HG03442 (cell line): Measurements from ENCODE around the gene CERKL.

ENCODE experiments used
- ATAC-seq: cut with Tn5 transposase; IDR thresholded peaks from one replicate; pipeline ENCODE4 v1.9.1; 2021; ENCODE audit warnings: mild to moderate bottlenecking, moderate library complexity; ENCODE audit not compliant: unreplicated experiment

Gene CERKL

DNA sequence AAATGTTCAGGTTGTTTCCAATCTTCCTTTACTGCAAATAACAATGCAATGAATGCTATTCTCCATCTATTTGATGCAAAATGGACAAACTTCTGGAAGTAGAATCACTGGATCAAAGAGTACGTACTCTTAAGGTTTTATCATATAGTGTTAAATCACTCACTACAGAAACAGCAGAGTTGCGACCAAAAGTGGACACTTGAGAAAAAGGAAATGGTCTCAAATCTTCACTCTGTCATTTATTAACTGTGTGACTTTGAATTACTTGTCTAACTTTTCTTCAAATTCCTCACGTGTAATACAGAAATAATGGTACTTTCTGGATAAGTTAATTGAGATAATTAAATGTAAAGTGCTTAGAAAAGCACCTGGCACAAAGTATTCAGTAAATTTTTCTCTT is 78.1 kb downstream of the CERKL start:
- no peak for ATAC-seq

DNA sequence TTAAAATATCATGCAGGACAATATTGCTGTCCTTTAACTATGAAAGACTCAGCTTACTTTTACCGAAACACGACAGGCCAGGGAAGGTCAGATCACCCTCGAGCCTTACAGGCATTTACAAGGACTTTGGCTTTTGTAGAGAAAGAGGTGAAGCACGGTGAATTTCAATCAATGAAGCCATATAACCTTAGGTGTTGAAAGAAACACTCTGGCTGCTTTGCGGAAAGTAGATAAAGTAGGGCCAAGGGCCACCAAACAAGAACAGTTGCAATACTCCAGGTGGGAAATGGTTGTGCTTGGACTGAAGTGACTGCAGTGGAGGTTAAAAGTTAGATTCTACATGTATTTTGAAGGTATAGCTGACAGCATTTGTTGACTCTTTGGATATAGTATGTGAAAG is 80.5 kb downstream of the CERKL start:
- no peak for ATAC-seq

DNA sequence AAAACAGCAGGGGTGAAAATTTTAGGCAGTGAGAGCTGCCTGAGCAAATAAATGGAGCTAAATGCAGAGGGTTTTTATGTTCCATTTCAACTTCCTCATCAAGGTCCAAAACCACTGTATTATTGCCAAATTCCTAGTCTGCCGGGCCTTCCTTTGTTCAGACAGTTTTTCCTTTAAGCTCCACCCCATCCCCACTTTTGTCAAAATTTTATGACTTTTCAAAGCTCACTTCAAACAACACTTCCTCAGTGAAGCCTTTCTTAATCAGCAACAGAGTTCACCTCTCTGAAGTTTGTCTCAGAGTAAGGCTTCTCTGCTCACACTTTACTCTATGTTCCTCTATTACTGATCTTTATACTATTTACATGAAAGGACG is 81.3 kb downstream of the CERKL start:
- no peak for ATAC-seq

DNA sequence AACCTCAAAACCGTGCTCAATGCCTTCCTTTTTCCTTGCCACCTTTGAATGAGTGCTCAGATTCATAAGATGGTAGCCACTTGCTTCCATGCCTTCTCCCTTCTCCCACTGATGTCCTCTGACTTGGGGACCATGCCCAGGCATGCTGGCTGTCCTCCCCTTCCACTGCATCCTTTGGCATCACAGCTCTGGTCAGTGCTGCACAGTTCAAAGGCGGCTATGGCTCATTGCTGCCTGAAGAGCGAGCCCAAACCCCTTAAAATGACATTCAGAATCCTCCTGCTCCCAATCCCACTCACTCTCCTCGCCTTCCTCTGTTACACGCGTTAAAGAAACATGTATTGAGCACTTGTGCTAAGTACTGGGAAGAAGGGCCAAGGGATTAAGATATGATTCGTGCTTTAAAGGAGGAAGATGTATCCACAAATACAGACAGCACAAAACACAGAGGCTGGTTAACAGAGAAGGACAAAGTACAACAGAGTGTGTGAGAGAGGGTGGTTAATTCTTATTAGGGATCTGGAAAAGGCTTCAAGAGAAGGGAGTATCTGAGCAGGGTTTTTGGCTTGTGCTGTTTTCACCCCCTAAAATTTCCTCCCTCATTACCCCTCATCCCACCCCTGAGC is 81.8 kb downstream of the CERKL start:
- ATAC-seq: no peak

DNA sequence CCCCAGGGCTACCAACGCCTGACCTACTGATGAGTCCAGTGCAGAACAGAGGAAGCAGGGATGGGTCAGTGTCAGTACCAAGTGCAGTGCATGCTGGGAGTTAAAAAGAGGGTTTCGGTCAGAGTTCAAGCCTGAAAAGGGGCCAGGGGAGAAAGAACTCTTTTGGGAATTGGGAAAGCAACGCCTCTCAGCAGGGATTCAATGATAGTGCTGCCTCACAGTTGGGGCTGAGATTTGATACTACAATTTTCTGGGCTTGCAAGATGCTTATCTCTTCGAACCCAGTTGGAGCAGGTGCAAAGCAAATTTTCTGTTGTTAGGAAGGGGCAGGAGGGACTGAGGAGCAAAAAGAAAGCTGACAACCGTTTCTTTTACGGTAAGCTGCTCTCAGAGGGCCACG is 82.6 kb downstream of the CERKL start:
- ATAC-seq: no peak

DNA sequence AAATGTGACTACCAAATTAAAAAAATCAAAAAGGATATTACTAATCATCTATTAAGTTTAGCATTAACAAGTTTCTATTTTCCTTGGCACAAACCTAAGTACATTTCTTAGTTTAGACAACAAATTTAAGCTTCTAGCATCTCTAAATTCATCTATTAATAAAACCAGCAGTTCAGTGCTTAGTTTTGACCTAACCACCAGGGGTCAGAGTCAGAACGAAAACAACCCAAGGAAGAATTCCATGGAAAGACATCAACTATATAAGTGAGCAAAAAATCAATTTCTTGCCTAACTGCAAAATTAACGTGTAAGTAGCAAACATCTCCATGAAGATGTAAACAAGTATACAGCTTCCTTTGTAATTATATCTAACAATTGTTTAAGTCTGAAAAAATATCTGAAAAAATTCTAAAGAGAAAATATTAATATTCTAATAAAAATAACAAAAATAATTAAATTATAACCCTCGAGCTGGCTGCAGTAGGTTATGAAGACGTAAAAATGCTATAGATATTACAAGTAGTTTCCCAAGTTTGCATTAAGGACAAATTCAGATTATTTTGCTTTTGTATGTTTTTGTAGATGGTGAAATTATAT is 83.7 kb downstream of the CERKL start:
- ATAC-seq: no peak

DNA sequence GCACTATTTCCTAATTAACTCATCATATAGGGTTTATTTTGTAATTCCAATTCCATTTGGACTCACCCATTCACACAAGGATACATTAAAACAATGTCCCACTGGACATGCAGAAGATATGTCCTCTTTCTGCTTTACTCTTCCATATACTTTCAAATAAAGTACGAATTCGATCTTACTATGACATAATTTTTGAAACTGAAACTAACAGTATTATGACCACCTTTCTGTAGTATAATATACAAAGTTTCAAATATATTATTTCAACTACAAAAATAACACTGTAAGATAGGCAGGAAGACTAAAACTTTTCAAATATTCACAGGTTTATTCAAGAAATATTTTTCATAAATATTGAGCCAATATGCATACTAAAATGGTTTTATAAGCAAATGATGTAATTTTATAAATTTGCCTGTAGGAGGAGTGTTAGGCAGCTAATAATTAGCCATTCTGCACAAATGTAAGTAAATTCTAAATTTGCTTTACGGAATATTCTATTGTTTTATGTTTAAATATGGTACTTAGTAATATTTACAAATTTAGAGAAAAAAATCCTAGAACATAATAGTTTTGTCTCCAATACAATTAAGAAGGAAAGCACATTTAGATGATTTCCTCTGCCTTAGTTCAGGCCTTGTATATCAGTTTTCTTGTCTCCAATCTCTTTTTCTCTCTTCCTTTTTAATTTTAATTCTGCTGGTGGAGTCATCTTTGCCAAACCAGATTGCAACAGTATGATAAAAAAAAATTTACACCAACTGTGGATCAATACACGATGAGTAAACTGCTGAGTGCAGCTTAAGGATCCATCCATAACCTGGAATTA is 85.9 kb downstream of the CERKL start:
- ATAC-seq: no peak

DNA sequence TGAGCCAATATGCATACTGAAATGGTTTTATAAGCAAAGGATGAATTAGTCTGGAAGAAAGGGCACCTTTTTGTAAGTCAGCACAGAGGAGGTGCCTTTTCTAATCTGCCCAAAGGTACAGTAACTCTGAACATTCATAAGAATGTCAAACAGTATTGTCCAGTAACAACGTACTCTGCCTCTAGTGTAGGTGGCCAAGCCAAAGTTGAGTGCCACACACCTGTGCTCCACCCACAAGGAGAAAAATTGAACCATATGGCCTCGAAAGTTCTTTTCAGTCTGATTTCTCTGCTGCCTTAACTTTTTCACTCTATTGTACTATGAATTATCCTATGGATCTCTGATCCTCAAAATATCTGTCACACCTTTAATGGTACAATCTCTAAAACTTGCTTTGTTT is 86.8 kb downstream of the CERKL start:
- no peak for ATAC-seq

DNA sequence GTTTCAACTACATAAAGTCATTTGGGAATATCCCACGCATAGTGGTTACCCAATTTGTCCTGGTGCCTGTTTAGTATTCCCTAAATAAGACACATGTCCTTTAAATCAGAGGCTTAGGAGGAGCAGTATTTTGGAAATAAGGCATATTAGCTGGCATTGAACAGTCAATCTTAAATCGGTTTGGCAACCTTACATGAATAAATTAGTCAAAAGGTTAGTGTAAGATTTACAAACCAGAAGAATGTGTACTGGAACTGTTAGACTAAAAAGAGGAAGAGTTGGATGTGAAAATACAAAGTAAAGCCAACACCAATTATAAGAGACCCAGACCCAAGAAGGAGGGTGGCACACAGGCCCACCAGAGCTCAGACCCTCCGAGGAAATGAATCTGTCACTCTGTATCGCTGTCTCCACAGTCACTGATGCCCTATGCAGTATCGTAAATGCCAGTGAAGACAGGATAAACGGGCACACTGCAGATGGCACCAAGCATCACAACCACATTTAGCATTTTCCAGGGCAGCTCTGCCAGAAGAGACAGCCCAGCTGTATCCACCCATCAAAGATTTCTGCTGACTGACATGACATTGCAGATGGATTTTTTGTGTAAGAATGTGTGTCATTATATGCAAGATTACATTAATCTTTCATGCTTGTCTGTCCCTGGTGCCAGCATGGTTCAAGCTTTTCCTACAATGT is 90.4 kb downstream of the CERKL start:
- no peak for ATAC-seq

DNA sequence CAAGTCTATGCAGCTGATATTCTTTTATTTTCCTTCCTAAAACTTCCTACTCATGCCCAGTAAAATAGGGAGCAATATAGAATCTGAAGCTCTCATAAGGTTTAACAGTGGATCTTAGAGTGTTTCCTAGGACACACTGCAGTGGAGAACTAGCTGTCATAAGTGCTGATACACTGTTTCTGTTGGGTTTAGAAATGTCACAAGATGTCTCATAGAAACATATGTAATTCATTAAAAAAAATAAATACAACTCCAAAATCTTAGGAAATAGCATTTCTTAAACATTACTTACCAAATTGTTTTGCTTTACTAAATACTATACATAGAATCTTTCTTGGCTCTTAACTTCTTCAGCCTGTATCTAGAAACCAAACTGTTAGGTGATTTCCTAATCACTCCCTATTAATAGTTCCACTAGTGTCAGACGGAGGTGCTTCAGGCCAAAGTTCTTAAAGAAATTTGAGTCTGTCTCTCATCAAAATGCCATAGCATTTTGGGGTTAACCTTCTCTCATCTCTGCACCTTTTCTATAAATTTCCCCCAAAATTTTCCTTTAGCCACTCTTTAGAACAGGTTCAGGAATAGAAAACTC is 93.7 kb downstream of the CERKL start:
- ATAC-seq: peak; percentile 42

DNA sequence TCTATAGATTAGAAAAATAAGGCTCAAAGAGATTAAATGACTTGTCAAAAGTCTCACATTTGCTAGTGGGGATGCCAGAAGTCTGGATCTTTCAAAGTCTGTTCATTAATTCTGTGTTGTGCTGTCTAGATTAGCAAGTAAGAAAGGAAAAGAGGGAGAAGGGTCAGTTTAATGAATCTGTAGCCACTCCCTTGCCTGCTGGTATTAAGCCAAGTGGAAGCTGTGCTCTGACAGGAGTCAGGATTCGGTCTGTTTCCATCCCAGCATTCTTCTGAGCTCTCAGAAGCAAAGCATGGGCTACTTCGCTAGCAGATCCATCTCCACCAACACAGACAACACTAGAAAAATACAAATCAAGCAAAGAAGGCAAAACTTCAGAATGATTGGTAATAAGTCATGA is 98.5 kb downstream of the CERKL start:
- no peak for ATAC-seq

DNA sequence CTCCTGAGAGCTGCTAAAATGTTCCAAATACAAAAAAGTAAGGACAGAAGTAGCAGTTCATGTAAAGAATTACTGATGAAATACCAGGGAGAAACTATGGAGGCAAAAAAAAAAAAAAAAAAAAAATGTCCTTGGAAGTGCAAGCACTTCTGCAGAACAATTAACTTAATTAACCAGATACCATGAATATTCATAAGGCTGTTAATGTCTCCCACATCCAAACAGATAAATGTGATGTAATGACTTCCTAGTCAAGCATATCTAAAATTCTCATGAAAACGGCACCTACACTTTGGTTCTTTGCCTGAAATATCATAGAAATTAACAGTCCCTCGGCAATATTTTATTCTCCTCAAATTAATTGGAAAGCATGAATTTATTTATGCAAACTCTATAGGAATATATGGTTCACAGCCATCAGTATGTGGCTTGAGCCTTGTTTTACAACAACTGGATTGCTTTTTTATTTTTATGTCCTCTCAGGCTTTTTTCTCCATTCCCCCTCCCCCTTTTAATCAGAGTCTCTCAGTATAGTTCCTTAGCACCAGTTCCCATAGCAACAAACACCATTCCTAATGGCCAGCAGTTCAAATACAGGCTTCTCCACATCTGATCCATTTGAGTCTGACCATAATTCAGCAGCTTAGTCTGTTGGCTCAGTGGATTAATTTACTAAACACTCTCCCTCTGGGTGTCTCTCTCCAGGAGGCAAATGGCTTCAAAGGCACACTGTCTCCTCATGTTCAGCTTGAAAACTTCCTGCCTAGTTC is 102.7 kb downstream of the CERKL start:
- no peak for ATAC-seq

DNA sequence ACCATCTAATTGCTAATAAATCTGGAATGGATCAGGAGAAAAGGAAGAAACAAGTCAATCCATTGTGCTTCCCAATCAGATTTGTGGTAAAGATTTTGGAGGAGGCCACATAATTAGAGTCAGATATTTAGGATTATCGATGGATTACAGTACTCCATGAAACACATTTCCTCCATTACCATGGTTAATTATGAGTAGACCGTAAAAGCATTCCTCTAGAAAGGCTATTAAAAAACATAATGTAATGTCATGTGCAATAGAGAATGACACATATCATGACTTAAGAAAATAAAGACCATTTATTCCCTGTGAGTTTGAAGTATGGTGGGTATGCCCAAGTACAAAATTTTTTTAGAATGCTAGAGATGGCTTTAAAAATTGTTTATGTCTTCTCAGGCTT is 103.7 kb downstream of the CERKL start:
- no peak for ATAC-seq

DNA sequence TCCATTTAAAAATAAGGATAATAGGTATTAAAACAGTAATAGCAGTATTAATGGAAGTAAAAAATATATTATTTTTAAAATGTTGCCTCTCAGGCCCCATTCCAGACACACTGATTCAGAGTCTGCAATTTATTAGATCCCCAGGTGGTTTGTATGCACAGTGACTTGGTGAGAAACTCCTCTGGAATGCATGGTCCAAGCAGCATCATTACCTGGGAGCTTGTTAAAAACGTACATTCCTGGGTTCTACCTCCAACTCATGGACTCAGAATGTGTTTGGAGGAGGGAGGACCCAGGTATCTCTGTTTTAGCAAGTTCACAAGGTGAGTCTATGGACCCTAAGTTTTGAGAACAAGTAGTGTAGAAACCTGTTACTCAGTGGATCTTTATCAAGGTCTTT is 104.1 kb downstream of the CERKL start:
- ATAC-seq: no peak

DNA sequence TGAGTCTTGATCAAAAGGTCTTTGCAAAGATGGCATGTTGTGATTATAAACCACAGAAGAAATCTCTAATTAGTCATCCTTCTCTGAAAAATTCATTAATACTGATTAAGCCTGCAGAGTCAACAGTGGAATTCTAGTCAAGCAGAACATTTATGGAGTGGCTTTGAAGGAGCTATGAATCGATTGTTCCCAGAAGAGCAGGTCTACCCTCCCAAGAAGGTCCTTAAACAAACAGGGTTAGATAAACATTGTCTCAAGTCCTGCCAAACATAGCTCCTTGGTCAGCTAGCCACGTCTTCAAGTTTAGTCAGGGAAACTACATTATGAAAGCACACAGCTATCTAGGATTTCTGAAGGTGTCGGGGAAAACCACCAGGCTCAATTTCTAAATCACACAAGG is 110.8 kb downstream of the CERKL start:
- ATAC-seq: no peak

DNA sequence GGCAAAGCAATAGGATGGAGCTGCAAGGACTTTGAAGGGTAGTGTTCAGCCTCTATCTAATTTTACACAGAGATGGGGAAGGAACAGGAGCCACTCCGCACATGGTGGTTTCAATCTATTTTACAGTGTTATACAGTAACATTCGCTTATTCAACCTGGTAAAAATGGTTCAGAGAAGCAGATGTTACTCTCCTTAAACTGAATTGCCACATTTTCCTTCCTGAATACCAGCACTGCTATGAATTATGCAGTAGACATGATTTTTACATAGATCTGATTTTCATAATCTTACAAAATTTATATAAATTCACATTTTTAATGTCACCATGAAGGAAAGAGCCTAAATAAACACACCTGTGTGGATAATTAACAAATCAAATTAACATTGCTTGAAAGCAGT is 114.7 kb downstream of the CERKL start:
- no peak for ATAC-seq

DNA sequence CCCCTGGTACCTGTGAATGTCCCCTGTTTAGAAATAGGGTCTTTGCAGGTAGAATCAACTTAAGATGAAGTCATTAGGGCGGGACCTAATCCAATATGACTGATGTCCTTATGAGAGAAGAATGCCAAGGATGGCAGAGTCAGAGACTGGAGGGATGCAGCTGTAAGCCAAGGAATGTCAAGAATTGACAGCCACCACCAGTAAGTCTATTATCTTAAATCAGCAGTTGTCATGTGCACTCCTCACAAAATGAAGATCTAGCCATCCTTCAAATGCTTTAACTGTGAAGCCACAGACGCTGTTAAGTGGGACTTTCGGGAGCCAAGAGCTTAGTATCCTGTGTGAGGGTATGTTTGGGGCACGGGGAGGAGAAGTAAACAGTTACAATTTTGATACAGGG is 116.5 kb downstream of the CERKL start:
- no peak for ATAC-seq

DNA sequence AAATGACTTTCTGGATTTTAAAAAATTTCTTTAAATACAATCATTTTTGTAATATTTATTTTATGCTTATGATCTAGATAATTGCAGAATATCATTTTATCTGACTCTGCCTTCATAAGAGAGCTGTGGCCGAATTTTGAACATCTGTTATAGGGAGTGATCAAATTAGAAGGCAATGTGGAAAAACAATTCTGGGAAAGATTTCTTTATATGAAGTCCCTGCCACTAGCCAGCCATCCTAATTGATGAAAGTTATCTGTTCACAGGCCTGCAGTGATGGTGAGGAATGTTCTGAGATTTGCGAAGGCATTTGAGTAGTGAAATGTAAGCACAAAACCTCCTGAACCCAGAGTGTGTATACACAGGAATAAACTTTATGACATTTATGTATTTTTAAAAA is 120.2 kb downstream of the CERKL start:
- no peak for ATAC-seq

DNA sequence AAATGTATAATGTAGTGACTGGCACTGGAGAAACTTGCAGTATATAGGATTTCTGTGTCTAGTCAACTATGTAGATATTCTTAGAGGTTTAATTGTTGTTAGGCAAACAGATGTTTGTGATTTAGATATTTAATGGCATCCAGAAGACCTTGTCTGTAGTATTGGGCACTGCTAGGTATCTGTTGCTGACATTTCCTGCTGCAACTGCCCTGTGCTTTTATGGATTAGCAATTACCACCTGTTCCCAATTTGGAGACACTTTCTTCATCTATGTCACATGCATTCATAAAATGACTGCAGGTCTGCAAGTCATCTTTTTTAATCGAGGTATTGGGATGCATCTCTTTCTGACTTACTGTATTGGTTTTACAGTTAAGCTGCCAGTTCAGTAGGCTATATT is 128.5 kb downstream of the CERKL start:
- ATAC-seq: no peak

DNA sequence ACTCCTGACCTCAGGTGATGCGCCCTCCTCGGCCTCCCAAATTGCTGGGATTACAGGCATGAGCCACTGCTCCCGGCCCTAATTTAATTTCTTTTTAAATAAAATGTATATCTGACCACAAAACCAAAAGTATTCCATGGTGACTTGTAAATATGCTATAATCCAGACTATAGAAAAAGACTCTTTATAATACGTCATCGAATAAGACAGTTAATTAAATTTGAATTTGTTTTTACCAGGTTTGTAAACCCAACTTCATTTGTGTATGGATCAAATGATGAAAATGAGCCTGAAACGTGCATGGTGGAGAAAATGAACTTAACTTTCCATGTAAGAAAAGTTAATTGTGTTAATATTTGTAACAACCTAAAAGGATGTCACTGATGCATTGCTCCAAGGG is 129.8 kb downstream of the CERKL start:
- ATAC-seq: no peak

DNA sequence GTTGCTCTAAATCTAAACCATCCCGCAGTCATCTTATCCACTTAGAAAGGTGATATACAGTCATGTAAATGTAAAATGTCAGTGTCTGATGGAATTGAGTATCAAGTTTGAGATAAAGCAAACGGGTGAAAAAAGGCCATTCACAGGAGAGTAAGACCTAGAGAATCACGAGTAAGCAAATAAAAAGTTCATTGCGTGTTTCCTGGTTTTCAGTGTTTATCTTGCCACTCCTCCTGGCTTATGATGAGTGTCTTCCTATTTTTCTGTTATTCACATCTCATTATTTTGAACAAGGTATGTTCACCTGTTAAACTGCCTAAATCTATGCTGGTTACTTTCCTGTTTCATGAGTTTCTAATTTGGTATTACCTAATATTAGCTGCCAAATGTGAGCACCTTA is 130.9 kb downstream of the CERKL start:
- no peak for ATAC-seq
